Measurements from ENCODE around the gene RAB40B.

Gene RAB40B

GRCh38 chr17:82633343-82633742, 65.2 kb downstream of the RAB40B start:
- H3K79me2 ChIP-seq: peaks cover 64% of the 10 kb centered on the region
- no peak for TF ChIP-seq CTCF (IDR thresholded peaks at IDR 0.05)
- H3K36me3 ChIP-seq (ENCODE audit: control insufficient read depth, insufficient read depth, low read length): no peaks in the 10 kb centered on the region
- H3K4me2 ChIP-seq (ENCODE audit: low read length): no peak overlapping the region
- no peak overlapping the region for H3K27ac ChIP-seq
- H3K27me3 ChIP-seq (ENCODE audit: control insufficient read depth, insufficient read depth, low read length): no peaks in the 10 kb centered on the region
- H3K4me3 ChIP-seq (ENCODE audit: low read depth, low read length): no peak overlapping the region
- no peaks in the 10 kb centered on the region for H3K4me1 ChIP-seq
- H3K9me3 ChIP-seq (ENCODE audit: control insufficient read depth, low read length): no peaks in the 10 kb centered on the region
- no peak overlapping the region for H2AFZ ChIP-seq
- no peak overlapping the region for H3K9ac ChIP-seq

GRCh38 chr17:82632451-82632850, 66.0 kb downstream of the RAB40B start:
- Histone ChIP-seq H3K9ac (no peak overlapping the region), H3K4me2 (ENCODE audit: low read length) (no peak overlapping the region), H3K27me3 (ENCODE audit: control insufficient read depth, insufficient read depth, low read length) (no peaks in the 10 kb centered on the region), H3K4me3 (ENCODE audit: low read depth, low read length) (no peak overlapping the region), H3K9me3 (ENCODE audit: control insufficient read depth, low read length) (no peaks in the 10 kb centered on the region), H3K36me3 (ENCODE audit: control insufficient read depth, insufficient read depth, low read length) (no peaks in the 10 kb centered on the region), H3K4me1 (no peaks in the 10 kb centered on the region), H3K79me2 (peaks cover 62% of the 10 kb centered on the region), H3K27ac (no peak overlapping the region), H2AFZ (no peak overlapping the region)
- TF ChIP-seq CTCF (IDR thresholded peaks at IDR 0.05): no peak

- TF ChIP-seq CTCF (IDR thresholded peaks at IDR 0.05): no peak
- Histone ChIP-seq H3K9ac (no peak overlapping the region), H3K79me2 (peaks cover 53% of the 10 kb centered on the region), H3K27me3 (ENCODE audit: control insufficient read depth, insufficient read depth, low read length) (no peaks in the 10 kb centered on the region), H3K4me2 (ENCODE audit: low read length) (no peak overlapping the region), H3K4me1 (no peaks in the 10 kb centered on the region), H2AFZ (no peak overlapping the region), H3K4me3 (ENCODE audit: low read depth, low read length) (no peak overlapping the region), H3K36me3 (ENCODE audit: control insufficient read depth, insufficient read depth, low read length) (no peaks in the 10 kb centered on the region), H3K9me3 (ENCODE audit: control insufficient read depth, low read length) (no peaks in the 10 kb centered on the region), H3K27ac (no peak overlapping the region)
Measured at GRCh38 chr17:82631544-82631943, 67.0 kb downstream of the RAB40B start.

GRCh38 chr17:82630212-82630611, 68.3 kb downstream of the RAB40B start:
- H2AFZ ChIP-seq: no peak overlapping the region
- no peak overlapping the region for H3K4me3 ChIP-seq (ENCODE audit: low read depth, low read length)
- H3K27me3 ChIP-seq (ENCODE audit: control insufficient read depth, insufficient read depth, low read length): no peaks in the 10 kb centered on the region
- no peak for TF ChIP-seq CTCF (IDR thresholded peaks at IDR 0.05)
- H3K9ac ChIP-seq: no peak overlapping the region
- H3K36me3 ChIP-seq (ENCODE audit: control insufficient read depth, insufficient read depth, low read length): no peaks in the 10 kb centered on the region
- H3K27ac ChIP-seq: no peak overlapping the region
- H3K79me2 ChIP-seq: peaks cover 44% of the 10 kb centered on the region
- H3K4me2 ChIP-seq (ENCODE audit: low read length): no peak overlapping the region
- H3K4me1 ChIP-seq: no peaks in the 10 kb centered on the region
- no peaks in the 10 kb centered on the region for H3K9me3 ChIP-seq (ENCODE audit: control insufficient read depth, low read length)

- Histone ChIP-seq H3K79me2 (peaks cover 43% of the 10 kb centered on the region), H3K27ac (no peak overlapping the region), H3K36me3 (ENCODE audit: control insufficient read depth, insufficient read depth, low read length) (no peaks in the 10 kb centered on the region), H3K9me3 (ENCODE audit: control insufficient read depth, low read length) (no peaks in the 10 kb centered on the region), H3K9ac (no peak overlapping the region), H3K4me2 (ENCODE audit: low read length) (no peak overlapping the region), H3K27me3 (ENCODE audit: control insufficient read depth, insufficient read depth, low read length) (no peaks in the 10 kb centered on the region), H3K4me1 (no peaks in the 10 kb centered on the region), H3K4me3 (ENCODE audit: low read depth, low read length) (no peak overlapping the region), H2AFZ (no peak overlapping the region)
- TF ChIP-seq CTCF (IDR thresholded peaks at IDR 0.05): no peak
Measured at GRCh38 chr17:82629748-82630147, 68.8 kb downstream of the RAB40B start.
